Measurements from ENCODE around the gene MXD3. TPM values are rescaled to one million over a fixed set of nuclear protein-coding genes. Genes with fewer than 3 reads are reported as not detected.

MXD3 gene
- total and polyA plus RNA-seq, 2 donors (not counting 3 experiments of a cell fraction or from before 2014, with no cell fraction given): 38.4 to 44.2 TPM

DNA sequence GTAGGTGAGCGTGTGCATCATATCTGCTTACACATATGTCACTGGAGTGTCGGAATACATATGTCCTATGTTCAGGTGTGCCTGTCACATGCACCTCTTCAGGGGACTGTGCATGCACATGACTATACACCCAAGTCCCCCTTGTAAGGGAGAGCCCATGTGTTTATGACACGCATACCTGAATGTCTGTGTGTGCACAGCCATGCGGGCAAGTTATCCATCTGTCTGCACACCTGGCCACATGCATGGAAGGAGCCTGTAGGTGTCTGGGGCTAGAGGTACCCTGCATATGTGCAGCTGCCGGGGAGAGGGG lies 45.4 kb upstream of the MXD3 start:
- intact Hi-C loops (cut with micrococcal nuclease) (no loop called here), dilution Hi-C loops (cut with MboI; ENCODE audit: extremely low pct_ligation_motif_present, low sequenced_read_pairs) (no loop called here)
- no peaks in the 10 kb centered on the region for H4K20me1 ChIP-seq (replicated peaks; ENCODE audit: control insufficient read depth, extremely low read depth, insufficient read depth, low read length)
- H2AFZ ChIP-seq (ENCODE audit: low read depth, low read length): no peak overlapping the region
- no peak overlapping the region for H3K4me2 ChIP-seq (ENCODE audit: insufficient read depth, low read length)
- peaks cover 18% of the 10 kb centered on the region for H3K4me1 ChIP-seq (ENCODE audit: control insufficient read depth, extremely low read depth, insufficient read depth, low read length)
- BruUV-seq (replicated peaks): no TSS peak
- H3K9me3 ChIP-seq (replicated peaks; ENCODE audit: control insufficient read depth, insufficient read depth, low read length): no peaks in the 10 kb centered on the region
- ChIA-PET POLR2A (no interaction called here), CTCF (interaction anchor here (1.2 to 6.3 kb wide), 4 partner anchors 10 to 29 kb away, joined by 3 to 31 read pairs (median 7); no protein-coding TSS in a partner anchor)
- no peak overlapping the region for H3K9ac ChIP-seq (replicated peaks; ENCODE audit: extremely low read depth, insufficient read depth, low read length)
- no peaks in the 10 kb centered on the region for H3K36me3 ChIP-seq (ENCODE audit: control insufficient read depth in 2 of 2, extremely low read depth in 1 of 2, insufficient read depth in 2 of 2, low read length in 2 of 2)
- H3K27ac ChIP-seq (ENCODE audit: insufficient read depth, low read depth, low read length): no peak overlapping the region
- no peak for TF ChIP-seq MYC (IDR thresholded peaks at IDR 0.05; ENCODE audit: low read depth, low read length)
- TF ChIP-seq, protein P1, sequence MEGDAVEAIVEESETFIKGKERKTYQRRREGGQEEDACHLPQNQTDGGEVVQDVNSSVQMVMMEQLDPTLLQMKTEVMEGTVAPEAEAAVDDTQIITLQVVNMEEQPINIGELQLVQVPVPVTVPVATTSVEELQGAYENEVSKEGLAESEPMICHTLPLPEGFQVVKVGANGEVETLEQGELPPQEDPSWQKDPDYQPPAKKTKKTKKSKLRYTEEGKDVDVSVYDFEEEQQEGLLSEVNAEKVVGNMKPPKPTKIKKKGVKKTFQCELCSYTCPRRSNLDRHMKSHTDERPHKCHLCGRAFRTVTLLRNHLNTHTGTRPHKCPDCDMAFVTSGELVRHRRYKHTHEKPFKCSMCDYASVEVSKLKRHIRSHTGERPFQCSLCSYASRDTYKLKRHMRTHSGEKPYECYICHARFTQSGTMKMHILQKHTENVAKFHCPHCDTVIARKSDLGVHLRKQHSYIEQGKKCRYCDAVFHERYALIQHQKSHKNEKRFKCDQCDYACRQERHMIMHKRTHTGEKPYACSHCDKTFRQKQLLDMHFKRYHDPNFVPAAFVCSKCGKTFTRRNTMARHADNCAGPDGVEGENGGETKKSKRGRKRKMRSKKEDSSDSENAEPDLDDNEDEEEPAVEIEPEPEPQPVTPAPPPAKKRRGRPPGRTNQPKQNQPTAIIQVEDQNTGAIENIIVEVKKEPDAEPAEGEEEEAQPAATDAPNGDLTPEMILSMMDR (IDR thresholded peaks at IDR 0.05; ENCODE audit: extremely low read depth in 1 of 2, insufficient read depth in 1 of 2, low read depth in 1 of 2, low read length in 2 of 2): no peak
- no peak for TF ChIP-seq POLR2AphosphoS5 (IDR thresholded peaks at IDR 0.05; ENCODE audit: insufficient read depth, low read depth, low read length)
- DNase-seq (ENCODE audit: low read depth, low spot score) (no peak), FAIRE-seq (no peak)
- no peaks in the 10 kb centered on the region for H3K79me2 ChIP-seq (ENCODE audit: control insufficient read depth, insufficient read depth, low read length)
- H3K4me3 ChIP-seq (replicated peaks in 1 of 3; ENCODE audit: insufficient read depth in 1 of 3, low read depth in 1 of 3, low read length in 3 of 3): no peak overlapping the region
- no peaks in the 10 kb centered on the region for H3K27me3 ChIP-seq (ENCODE audit: control insufficient read depth in 2 of 2, insufficient read depth in 2 of 2, low read length in 2 of 2)
- H3K9me1 ChIP-seq (replicated peaks; ENCODE audit: control insufficient read depth, extremely low read depth, insufficient read depth, low read length): no peaks in the 10 kb centered on the region

DNA sequence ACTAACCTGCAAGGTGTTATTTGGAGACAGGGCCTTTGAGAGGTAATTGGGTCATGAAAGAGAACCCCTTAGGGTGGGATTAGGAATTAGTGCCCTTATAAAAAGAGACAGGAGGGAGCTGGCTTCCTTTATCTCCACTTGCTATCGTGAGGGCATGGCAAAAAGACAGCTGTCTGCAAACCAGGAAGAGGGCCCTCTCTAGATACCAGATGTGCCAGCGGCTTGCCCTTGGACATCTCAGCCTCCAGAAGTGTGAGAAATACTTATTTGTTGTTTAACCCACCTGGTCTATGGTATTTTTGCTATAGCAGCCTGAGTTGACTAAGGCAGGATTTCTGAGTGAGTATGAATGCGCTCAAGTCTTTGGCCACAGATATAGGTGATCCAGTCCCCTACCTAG lies 45.0 kb upstream of the MXD3 start:
- no peak for DNase-seq (ENCODE audit: low read depth, low spot score)
- H3K4me1 ChIP-seq (ENCODE audit: control insufficient read depth, extremely low read depth, insufficient read depth, low read length): peaks cover 20% of the 10 kb centered on the region
- no peak overlapping the region for H2AFZ ChIP-seq (ENCODE audit: low read depth, low read length)
- H3K79me2 ChIP-seq (ENCODE audit: control insufficient read depth, insufficient read depth, low read length): no peaks in the 10 kb centered on the region
- no peak overlapping the region for H3K4me3 ChIP-seq (replicated peaks in 1 of 3; ENCODE audit: insufficient read depth in 1 of 3, low read depth in 1 of 3, low read length in 3 of 3)
- no peaks in the 10 kb centered on the region for H3K9me1 ChIP-seq (replicated peaks; ENCODE audit: control insufficient read depth, extremely low read depth, insufficient read depth, low read length)
- no peaks in the 10 kb centered on the region for H3K9me3 ChIP-seq (replicated peaks; ENCODE audit: control insufficient read depth, insufficient read depth, low read length)
- H3K4me2 ChIP-seq (ENCODE audit: insufficient read depth, low read length): no peak overlapping the region
- FAIRE-seq: no peak
- H3K9ac ChIP-seq (replicated peaks; ENCODE audit: extremely low read depth, insufficient read depth, low read length): no peak overlapping the region
- CTCF ChIA-PET: interaction anchor here (1.0 to 6.3 kb wide), 4 partner anchors 10 to 29 kb away, joined by 3 to 31 read pairs (median 4); no protein-coding TSS in a partner anchor
- H3K27ac ChIP-seq (ENCODE audit: insufficient read depth, low read depth, low read length): no peak overlapping the region
- no peaks in the 10 kb centered on the region for H3K36me3 ChIP-seq (ENCODE audit: control insufficient read depth in 2 of 2, extremely low read depth in 1 of 2, insufficient read depth in 2 of 2, low read length in 2 of 2)
- no peaks in the 10 kb centered on the region for H4K20me1 ChIP-seq (replicated peaks; ENCODE audit: control insufficient read depth, extremely low read depth, insufficient read depth, low read length)
- no TSS peak for BruUV-seq (replicated peaks)
- intact Hi-C loops (cut with micrococcal nuclease): no loop called here
- POLR2A ChIA-PET: no interaction called here
- no peaks in the 10 kb centered on the region for H3K27me3 ChIP-seq (ENCODE audit: control insufficient read depth in 2 of 2, insufficient read depth in 2 of 2, low read length in 2 of 2)
- TF ChIP-seq MYC (IDR thresholded peaks at IDR 0.05; ENCODE audit: low read depth, low read length): no peak
- TF ChIP-seq POLR2A (IDR thresholded peaks at IDR 0.05; ENCODE audit: low read depth, low read length): no peak
- TF ChIP-seq GATA2 (IDR thresholded peaks at IDR 0.05; ENCODE audit: insufficient read depth, insufficient read length, low read depth, low read length): no peak
- no peak for TF ChIP-seq JUN (IDR thresholded peaks at IDR 0.05; ENCODE audit: borderline replicate concordance, insufficient read depth, insufficient read length, low read depth)
- TF ChIP-seq FOS (IDR thresholded peaks at IDR 0.05; ENCODE audit: borderline replicate concordance, insufficient read depth, low read length): no peak
- no peak for TF ChIP-seq POLR2AphosphoS5 (IDR thresholded peaks at IDR 0.05; ENCODE audit: insufficient read depth, low read depth, low read length)
- TF ChIP-seq EZH2 (IDR thresholded peaks at IDR 0.05; ENCODE audit: borderline replicate concordance, low read depth, low read length, severe bottlenecking): no peak
- TF ChIP-seq, protein P1 (IDR thresholded peaks at IDR 0.05; ENCODE audit: extremely low read depth in 1 of 2, insufficient read depth in 1 of 2, low read depth in 1 of 2, low read length in 2 of 2): no peak
- TF ChIP-seq MAX (IDR thresholded peaks at IDR 0.05; ENCODE audit: insufficient read depth, insufficient read length): no peak
- dilution Hi-C loops (cut with MboI; ENCODE audit: extremely low pct_ligation_motif_present, low sequenced_read_pairs): no loop called here

All from endothelial cell of umbilical vein (primary cell).